WTC11 (cell line): ENCODE data around the gene WNT16. TPM values are rescaled to one million over a fixed set of nuclear protein-coding genes. Genes with fewer than 3 reads are reported as not detected.

Experiments used
- ATAC-seq: fragments of 200-7000 bp; cut with Tn5 transposase; 2 replicates; pipeline ENCODE4 v1.10.0; 2021; ENCODE audit warnings: mild to moderate bottlenecking, moderate library complexity
- CTCF ChIA-PET: fragments of 300-600 bp; sonication (Branson Sonifier 250); formaldehyde crosslinking; loops from one replicate; lab custom pipeline; 2021; ENCODE audit warnings: antibody characterized with exemption; lab: Charles Lee
- POLR2A ChIA-PET: fragments of 350-600 bp; sonication (Branson Sonifier 250); formaldehyde crosslinking; loops from one replicate; lab custom pipeline; 2021; ENCODE audit warnings: antibody characterized with exemption; lab: Charles Lee
- DNase-seq: peaks from one replicate; pipeline ENCODE4 v3.0.0; 2021; ENCODE audit warnings: low spot score
- H3K27ac Mint-ChIP-seq: 2 replicates; pipeline ENCODE4 v1.8.0; 2021; ENCODE audit warnings: mixed read lengths
- H3K27me3 Mint-ChIP-seq: 2 replicates; pipeline ENCODE4 v1.8.0; 2021; ENCODE audit warnings: low read depth, mild to moderate bottlenecking, moderate library complexity, mixed read lengths
- H3K36me3 Mint-ChIP-seq: 2 replicates; pipeline ENCODE4 v1.8.0; 2021; ENCODE audit warnings: mixed read lengths
- H3K4me1 Mint-ChIP-seq: 2 replicates; pipeline ENCODE4 v1.8.0; 2022; ENCODE audit warnings: mixed read lengths
- H3K4me3 Mint-ChIP-seq: 2 replicates; pipeline ENCODE4 v1.8.0; 2021; ENCODE audit warnings: mild to moderate bottlenecking, moderate library complexity, mixed read lengths
- H3K9me3 Mint-ChIP-seq: 2 replicates; pipeline ENCODE4 v1.8.0; 2021; ENCODE audit warnings: mixed read lengths
- CBFB ChIP-seq: sonication (generic); formaldehyde crosslinking; IDR thresholded peaks from 2 replicates; pipeline ENCODE4 v1.8.1; 2022; ENCODE audit warnings: mild to moderate bottlenecking, low read depth, missing genetic modification reagents
- CREM ChIP-seq: sonication (generic); formaldehyde crosslinking; IDR thresholded peaks from 2 replicates; pipeline ENCODE4 v1.8.1; 2022; ENCODE audit warnings: mild to moderate bottlenecking, missing genetic modification reagents, moderate library complexity
- EMX1 ChIP-seq: fragments of 250-450 bp; sonication (Bioruptor Pico); IDR thresholded peaks from 2 replicates; pipeline ENCODE4 v1.8.0; 2021; ENCODE audit warnings: mild to moderate bottlenecking
- ETV6 ChIP-seq: sonication (generic); formaldehyde crosslinking; IDR thresholded peaks from 2 replicates; pipeline ENCODE4 v1.8.1; 2022; ENCODE audit warnings: mild to moderate bottlenecking, missing genetic modification reagents
- GABPB1 ChIP-seq: sonication (generic); formaldehyde crosslinking; IDR thresholded peaks from 2 replicates; pipeline ENCODE4 v1.8.1; 2023; ENCODE audit warnings: mild to moderate bottlenecking, missing genetic modification reagents
- HMGA2 ChIP-seq: fragments of 250-450 bp; sonication (Bioruptor Pico); IDR thresholded peaks from 2 replicates; pipeline ENCODE4 v1.4.0; 2021; ENCODE audit warnings: mild to moderate bottlenecking, moderate library complexity
- IRF2 ChIP-seq: sonication (generic); formaldehyde crosslinking; IDR thresholded peaks from 2 replicates; pipeline ENCODE4 v1.8.0; 2022; ENCODE audit warnings: low read depth, missing genetic modification reagents, borderline replicate concordance
- JAZF1 ChIP-seq: fragments of 250-450 bp; sonication (Bioruptor Pico); IDR thresholded peaks from 2 replicates; pipeline ENCODE4 v1.9.0; 2021; ENCODE audit warnings: moderate library complexity, mild to moderate bottlenecking, inconsistent platforms
- MXD4 ChIP-seq: fragments of 250-450 bp; sonication (Bioruptor Pico); IDR thresholded peaks from 2 replicates; pipeline ENCODE4 v1.8.0; 2021; ENCODE audit warnings: mild to moderate bottlenecking, moderate library complexity, borderline replicate concordance
- MYBL2 ChIP-seq: sonication (generic); formaldehyde crosslinking; IDR thresholded peaks from 2 replicates; pipeline ENCODE4 v1.8.1; 2023; ENCODE audit warnings: mild to moderate bottlenecking, moderate library complexity, missing genetic modification reagents
- NR1H2 ChIP-seq: sonication (generic); formaldehyde crosslinking; IDR thresholded peaks from 2 replicates; pipeline ENCODE4 v1.9.0; 2021; ENCODE audit warnings: mild to moderate bottlenecking, moderate library complexity, missing genetic modification reagents
- OVOL2 ChIP-seq: fragments of 250-450 bp; sonication (Bioruptor Pico); IDR thresholded peaks from 2 replicates; pipeline ENCODE4 v1.9.0; 2021; ENCODE audit warnings: mild to moderate bottlenecking, borderline replicate concordance
- RELA ChIP-seq: sonication (generic); formaldehyde crosslinking; IDR thresholded peaks from 2 replicates; pipeline ENCODE4 v1.8.1; 2022; ENCODE audit warnings: missing genetic modification reagents, mild to moderate bottlenecking, borderline replicate concordance
- ZNF121 ChIP-seq: sonication (generic); formaldehyde crosslinking; IDR thresholded peaks from 2 replicates; pipeline ENCODE4 v1.8.0; 2023; ENCODE audit warnings: missing genetic modification reagents
- ZNF317 ChIP-seq: sonication (generic); formaldehyde crosslinking; IDR thresholded peaks from 2 replicates; pipeline ENCODE4 v1.8.1; 2023; ENCODE audit warnings: low read depth, mild to moderate bottlenecking, moderate library complexity, missing genetic modification reagents, borderline replicate concordance
- ZNF396 ChIP-seq: fragments of 250-450 bp; sonication (Bioruptor Pico); IDR thresholded peaks from 2 replicates; pipeline ENCODE4 v1.8.0; 2021; ENCODE audit warnings: mild to moderate bottlenecking, moderate library complexity, borderline replicate concordance
- ZSCAN18 ChIP-seq: fragments of 250-450 bp; sonication (Bioruptor Pico); IDR thresholded peaks from 2 replicates; pipeline ENCODE4 v2.1.2; 2022; ENCODE audit warnings: mild to moderate bottlenecking, moderate library complexity
- total RNA-seq: library from RNA; stranded (reverse); gene quantifications from 3 replicates; pipeline ENCODE4 v1.2.3, GENCODE V29; 2021
- TF ChIP-seq, protein P1 (sequence below): sonication (generic); formaldehyde crosslinking; conservative IDR thresholded peaks from 2 replicates; pipeline ENCODE4 v1.8.1; 2022; ENCODE audit warnings: mild to moderate bottlenecking, missing genetic modification reagents
- TF ChIP-seq, protein P2 (sequence below): fragments of 250-450 bp; sonication (Bioruptor Pico); IDR thresholded peaks from 2 replicates; pipeline ENCODE4 v1.9.0; 2021; ENCODE audit warnings: mild to moderate bottlenecking
- TF ChIP-seq, protein P3 (sequence below): sonication (generic); formaldehyde crosslinking; IDR thresholded peaks from 2 replicates; pipeline ENCODE4 v1.8.1; 2022; ENCODE audit warnings: mild to moderate bottlenecking, moderate library complexity, missing genetic modification reagents
- TF ChIP-seq, protein P4 (sequence below): sonication (generic); formaldehyde crosslinking; IDR thresholded peaks from 2 replicates; pipeline ENCODE4 v1.8.1; 2023; ENCODE audit warnings: mild to moderate bottlenecking, missing genetic modification reagents
- TF ChIP-seq, protein P5 (sequence below): sonication (generic); formaldehyde crosslinking; IDR thresholded peaks from 2 replicates; pipeline ENCODE4 v1.8.1; 2023; ENCODE audit warnings: mild to moderate bottlenecking, missing genetic modification reagents, moderate library complexity
- TF ChIP-seq, protein P6 (sequence below): sonication (generic); formaldehyde crosslinking; IDR thresholded peaks from 2 replicates; pipeline ENCODE4 v1.8.0; 2023; ENCODE audit warnings: missing genetic modification reagents
- TF ChIP-seq, protein P7 (sequence below): fragments of 250-450 bp; sonication (Bioruptor Pico); IDR thresholded peaks from 2 replicates; pipeline ENCODE4 v1.8.0; 2021; ENCODE audit warnings: mild to moderate bottlenecking

Gene WNT16
- total RNA-seq, 1 experiment from 2014 or later: 0.33 TPM

DNA sequence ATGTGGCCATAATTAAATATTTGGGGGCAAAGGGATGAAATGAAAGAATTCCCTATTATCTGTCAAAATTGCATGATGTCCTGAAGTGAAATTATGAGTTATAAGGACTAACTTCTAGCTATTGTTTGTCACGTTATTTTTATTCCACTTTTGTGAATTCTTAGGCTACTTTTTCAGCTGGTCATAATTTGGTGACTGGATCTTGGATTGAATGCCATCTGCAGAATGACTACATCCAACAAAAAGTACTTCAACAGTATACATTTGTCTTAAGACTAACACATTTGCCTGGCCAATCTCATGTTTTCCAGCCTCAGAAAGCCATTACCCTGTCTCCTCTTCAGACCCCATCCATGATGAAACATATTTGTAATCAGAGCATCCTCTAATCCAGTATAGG is 48.1 kb upstream of the WNT16 start:
- no peak overlapping the region for H3K4me3 Mint-ChIP-seq
- peaks cover 22% of the 10 kb centered on the region for H3K9me3 Mint-ChIP-seq
- ATAC-seq (no peak), DNase-seq (no peak)
- POLR2A ChIA-PET: no interaction called here
- peaks cover 20% of the 10 kb centered on the region for H3K36me3 Mint-ChIP-seq
- peaks cover 5% of the 10 kb centered on the region for H3K27me3 Mint-ChIP-seq
- H3K27ac Mint-ChIP-seq: no peak overlapping the region
- TF ChIP-seq ZSCAN18 (CRISPR knock-in tag) (no peak), EMX1 (CRISPR knock-in tag) (no peak), RELA (CRISPR knock-in tag) (no peak), ZNF317 (CRISPR knock-in tag) (no peak), OVOL2 (CRISPR knock-in tag) (no peak), CBFB (CRISPR knock-in tag) (no peak), NR1H2 (CRISPR knock-in tag) (no peak), ZNF121 (CRISPR knock-in tag) (no peak), CREM (CRISPR knock-in tag) (no peak), IRF2 (CRISPR knock-in tag) (no peak)
- TF ChIP-seq, protein P1, sequence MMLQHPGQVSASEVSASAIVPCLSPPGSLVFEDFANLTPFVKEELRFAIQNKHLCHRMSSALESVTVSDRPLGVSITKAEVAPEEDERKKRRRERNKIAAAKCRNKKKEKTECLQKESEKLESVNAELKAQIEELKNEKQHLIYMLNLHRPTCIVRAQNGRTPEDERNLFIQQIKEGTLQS (CRISPR knock-in tag): no peak
- TF ChIP-seq, protein P2, sequence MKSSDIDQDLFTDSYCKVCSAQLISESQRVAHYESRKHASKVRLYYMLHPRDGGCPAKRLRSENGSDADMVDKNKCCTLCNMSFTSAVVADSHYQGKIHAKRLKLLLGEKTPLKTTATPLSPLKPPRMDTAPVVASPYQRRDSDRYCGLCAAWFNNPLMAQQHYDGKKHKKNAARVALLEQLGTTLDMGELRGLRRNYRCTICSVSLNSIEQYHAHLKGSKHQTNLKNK (CRISPR knock-in tag): no peak
- H3K4me1 Mint-ChIP-seq: peaks cover 19% of the 10 kb centered on the region
- CTCF ChIA-PET: no interaction called here

GRCh38 chr7:121282129-121282528 is 46.7 kb upstream of the WNT16 start:
- Mint-ChIP-seq H3K27me3 (peaks cover 5% of the 10 kb centered on the region), H3K4me3 (no peak overlapping the region), H3K9me3 (peaks cover 36% of the 10 kb centered on the region), H3K27ac (no peak overlapping the region), H3K36me3 (peaks cover 27% of the 10 kb centered on the region), H3K4me1 (peaks cover 19% of the 10 kb centered on the region)
- ATAC-seq: no peak
- DNase-seq: no peak
- TF ChIP-seq HMGA2 (no peak), GABPB1 (CRISPR knock-in tag) (no peak), MYBL2 (no peak), JAZF1 (no peak), ZNF396 (CRISPR knock-in tag) (no peak), ETV6 (no peak), MXD4 (no peak)
- TF ChIP-seq, protein P3, sequence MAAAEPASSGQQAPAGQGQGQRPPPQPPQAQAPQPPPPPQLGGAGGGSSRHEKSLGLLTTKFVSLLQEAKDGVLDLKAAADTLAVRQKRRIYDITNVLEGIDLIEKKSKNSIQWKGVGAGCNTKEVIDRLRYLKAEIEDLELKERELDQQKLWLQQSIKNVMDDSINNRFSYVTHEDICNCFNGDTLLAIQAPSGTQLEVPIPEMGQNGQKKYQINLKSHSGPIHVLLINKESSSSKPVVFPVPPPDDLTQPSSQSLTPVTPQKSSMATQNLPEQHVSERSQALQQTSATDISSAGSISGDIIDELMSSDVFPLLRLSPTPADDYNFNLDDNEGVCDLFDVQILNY (CRISPR knock-in tag): no peak
- TF ChIP-seq, protein P4, sequence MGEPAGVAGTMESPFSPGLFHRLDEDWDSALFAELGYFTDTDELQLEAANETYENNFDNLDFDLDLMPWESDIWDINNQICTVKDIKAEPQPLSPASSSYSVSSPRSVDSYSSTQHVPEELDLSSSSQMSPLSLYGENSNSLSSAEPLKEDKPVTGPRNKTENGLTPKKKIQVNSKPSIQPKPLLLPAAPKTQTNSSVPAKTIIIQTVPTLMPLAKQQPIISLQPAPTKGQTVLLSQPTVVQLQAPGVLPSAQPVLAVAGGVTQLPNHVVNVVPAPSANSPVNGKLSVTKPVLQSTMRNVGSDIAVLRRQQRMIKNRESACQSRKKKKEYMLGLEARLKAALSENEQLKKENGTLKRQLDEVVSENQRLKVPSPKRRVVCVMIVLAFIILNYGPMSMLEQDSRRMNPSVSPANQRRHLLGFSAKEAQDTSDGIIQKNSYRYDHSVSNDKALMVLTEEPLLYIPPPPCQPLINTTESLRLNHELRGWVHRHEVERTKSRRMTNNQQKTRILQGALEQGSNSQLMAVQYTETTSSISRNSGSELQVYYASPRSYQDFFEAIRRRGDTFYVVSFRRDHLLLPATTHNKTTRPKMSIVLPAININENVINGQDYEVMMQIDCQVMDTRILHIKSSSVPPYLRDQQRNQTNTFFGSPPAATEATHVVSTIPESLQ (CRISPR knock-in tag): no peak
- TF ChIP-seq, protein P5, sequence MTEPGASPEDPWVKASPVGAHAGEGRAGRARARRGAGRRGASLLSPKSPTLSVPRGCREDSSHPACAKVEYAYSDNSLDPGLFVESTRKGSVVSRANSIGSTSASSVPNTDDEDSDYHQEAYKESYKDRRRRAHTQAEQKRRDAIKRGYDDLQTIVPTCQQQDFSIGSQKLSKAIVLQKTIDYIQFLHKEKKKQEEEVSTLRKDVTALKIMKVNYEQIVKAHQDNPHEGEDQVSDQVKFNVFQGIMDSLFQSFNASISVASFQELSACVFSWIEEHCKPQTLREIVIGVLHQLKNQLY (CRISPR knock-in tag): no peak
- TF ChIP-seq, protein P6, sequence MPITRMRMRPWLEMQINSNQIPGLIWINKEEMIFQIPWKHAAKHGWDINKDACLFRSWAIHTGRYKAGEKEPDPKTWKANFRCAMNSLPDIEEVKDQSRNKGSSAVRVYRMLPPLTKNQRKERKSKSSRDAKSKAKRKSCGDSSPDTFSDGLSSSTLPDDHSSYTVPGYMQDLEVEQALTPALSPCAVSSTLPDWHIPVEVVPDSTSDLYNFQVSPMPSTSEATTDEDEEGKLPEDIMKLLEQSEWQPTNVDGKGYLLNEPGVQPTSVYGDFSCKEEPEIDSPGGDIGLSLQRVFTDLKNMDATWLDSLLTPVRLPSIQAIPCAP (CRISPR knock-in tag): no peak
- TF ChIP-seq, protein P7, sequence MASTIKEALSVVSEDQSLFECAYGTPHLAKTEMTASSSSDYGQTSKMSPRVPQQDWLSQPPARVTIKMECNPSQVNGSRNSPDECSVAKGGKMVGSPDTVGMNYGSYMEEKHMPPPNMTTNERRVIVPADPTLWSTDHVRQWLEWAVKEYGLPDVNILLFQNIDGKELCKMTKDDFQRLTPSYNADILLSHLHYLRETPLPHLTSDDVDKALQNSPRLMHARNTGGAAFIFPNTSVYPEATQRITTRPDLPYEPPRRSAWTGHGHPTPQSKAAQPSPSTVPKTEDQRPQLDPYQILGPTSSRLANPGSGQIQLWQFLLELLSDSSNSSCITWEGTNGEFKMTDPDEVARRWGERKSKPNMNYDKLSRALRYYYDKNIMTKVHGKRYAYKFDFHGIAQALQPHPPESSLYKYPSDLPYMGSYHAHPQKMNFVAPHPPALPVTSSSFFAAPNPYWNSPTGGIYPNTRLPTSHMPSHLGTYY (CRISPR knock-in tag): no peak
- ChIA-PET CTCF (no interaction called here), POLR2A (no interaction called here)
